Bone marrow (tissue), 2 donors: ENCODE data around the gene ESR1.
"Not testable (repeated sequence)": the region's sequence is repeated elsewhere in the genome, so short reads cannot be mapped to it uniquely, and the experiment has no call there.

Experiments used
- DNase-seq, 2 donors: peaks; one replicate each; lab custom pipeline; 2025; lab: John Stamatoyannopoulos, UW

The ESR1 gene

DNA sequence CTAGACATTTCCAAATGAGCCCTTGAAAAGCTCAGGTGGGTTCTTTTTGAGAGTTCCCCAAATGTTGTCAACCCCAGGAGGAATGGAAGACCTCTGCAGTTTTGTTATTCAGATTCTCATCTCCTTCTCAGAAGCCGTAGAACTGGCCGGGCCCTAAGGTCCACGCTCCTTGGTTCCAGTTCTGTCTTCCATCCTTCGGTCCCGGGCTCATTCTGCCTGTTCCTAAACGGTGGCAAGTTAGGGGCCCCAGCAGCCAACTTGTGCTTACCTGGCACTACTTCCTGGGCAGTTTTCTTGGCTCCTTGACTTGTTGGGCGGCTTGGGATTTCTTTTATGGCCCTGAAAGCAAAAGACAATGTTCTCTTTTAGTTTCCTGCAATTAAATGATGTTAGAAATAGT, 6.4 kb downstream of the ESR1 start:
- no peak for DNase-seq

DNA sequence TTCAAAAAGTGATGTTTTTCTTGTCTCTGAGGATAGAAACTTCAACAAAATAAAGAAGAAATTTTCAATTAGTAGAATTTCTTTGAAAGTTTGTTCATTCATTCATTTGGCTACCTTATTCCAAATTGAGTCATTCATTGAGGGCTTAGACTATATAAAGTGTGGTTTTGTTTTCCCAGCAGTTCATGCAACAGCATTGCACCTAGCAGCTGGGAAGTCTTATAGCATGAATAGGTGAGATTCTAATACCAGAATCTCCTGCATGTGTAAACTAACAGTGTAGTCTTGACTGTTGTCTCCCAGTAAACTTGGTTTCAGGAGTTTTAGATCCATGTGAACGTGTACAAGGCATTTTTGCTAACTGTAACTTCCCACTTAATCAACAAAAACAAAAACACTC, 7.1 kb downstream of the ESR1 start:
- DNase-seq, result no peak

DNA sequence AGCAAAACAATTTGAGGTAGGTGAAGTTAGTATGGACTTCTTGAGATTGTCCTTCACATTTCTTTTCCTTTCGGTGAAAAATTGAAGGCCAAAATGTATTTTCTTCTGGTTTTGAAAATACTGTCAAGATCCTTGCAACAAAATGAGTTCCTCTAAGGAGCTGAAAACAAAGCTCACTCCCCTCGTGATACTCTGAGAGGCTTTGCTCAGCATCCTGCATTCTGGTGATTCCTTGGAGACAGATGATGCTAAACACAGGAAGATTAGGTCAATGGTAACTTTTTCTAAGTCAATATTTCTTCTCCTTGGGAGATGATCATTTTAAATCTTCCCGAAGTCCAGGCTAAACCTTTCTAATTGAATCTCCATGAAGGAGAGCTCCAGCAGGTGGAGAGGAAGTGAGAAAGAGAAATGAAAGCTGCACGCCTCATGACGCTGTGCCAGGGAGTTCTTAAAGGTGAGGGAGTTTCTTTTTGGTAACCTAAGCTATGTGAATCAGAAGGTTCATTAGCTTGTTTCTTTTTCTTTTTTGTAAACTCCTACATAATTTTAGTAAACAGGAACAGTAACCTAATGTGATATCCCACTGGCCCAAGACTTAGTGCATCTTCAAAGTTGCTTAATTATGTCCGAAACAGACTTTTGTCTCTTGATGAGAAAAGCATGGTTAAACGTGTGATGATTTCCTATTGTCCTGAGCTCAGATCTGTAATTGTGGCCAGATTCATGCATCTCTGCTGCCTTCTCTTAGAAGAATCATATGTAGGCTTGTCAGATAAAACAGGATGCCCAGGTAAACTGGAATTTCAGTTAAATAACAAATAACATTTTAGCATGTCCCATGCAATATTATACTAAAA, 15.0 kb downstream of the ESR1 start:
- DNase-seq, result no peak

DNA sequence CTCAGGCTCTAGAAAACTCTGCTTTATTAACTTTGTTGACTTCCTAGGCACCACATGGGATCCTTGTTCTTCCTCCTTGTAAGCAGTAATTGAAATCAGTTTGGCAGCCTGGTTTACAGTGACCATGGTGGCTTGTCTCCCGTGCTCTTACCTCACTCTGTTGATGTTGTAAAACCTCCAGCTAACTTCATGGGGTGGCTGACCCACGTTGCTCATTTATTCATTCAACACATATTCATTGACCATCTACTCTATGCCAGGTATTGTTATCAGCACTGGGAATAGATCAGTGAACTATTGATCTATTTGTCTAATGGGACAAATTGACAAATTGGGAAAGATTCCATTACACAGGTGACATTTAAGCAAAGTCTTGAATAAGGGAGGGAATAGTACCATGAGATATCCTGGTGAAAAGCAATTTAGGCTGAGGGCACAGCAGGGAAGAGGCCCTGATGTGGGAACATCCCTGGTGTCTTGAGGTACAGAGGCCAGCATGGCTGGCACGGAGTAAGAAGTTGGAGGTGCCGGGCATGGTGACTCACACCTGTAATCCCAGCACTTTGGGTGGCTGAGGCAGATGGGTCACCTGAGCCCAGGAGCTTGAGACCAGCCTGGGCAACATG, 19.1 kb downstream of the ESR1 start:
- no peak for DNase-seq

DNA sequence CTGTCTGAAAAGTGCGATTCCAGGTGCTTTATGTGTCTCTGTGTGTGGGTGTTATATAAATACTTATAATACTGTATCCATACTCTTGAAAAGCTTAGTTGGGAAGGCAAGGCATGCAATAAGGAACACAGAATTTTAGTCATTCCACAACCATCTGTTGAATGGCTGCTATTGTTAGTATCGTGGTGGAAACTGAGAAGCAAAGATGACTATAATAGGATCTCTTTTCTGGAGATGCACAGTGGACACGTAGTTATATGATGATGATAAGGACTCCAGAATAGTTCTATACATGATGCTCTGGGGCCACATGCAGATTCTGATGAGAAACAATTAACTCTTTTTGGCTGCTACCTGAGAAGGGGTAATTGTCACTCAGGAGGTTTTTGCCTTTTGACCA, 25.2 kb downstream of the ESR1 start:
- no peak for DNase-seq

DNA sequence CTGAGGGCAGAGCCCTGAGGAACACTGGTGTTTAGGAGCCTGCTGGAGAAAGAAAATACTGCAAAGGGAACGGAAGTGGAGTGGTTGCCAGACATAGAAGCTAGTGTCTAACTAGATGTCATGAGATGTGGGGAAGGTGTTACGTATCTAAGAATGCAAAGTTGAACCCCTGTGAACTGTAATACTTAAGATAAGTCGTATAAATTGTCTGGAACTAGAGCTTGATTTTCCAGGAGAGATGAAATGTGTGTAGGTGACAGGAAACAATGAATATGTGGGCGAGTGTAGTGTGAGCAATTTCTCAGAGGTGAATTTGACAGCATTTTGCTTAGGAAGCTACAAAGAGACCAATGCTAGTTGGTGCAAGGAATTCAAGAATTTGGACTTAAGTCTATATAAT, 27.9 kb downstream of the ESR1 start:
- no peak for DNase-seq

DNA sequence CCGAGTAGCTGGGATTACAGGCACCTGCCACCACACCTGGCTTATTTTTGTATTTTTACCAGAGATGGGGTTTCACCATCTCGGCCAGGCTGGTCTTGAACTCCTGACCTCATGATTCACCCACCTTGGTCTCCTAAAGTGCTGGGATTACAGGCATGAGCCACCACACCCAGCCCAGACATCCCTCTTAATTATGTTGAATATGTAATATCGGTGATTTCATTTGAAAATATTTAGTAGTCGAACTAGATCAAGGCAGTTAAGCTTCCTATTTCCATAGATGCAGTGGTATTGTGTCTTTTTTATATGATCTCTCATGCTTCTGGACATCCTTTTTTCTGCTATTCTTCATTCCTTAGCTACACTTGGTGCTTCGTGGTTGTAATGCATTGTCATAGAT, 29.7 kb downstream of the ESR1 start:
- no peak for DNase-seq

DNA sequence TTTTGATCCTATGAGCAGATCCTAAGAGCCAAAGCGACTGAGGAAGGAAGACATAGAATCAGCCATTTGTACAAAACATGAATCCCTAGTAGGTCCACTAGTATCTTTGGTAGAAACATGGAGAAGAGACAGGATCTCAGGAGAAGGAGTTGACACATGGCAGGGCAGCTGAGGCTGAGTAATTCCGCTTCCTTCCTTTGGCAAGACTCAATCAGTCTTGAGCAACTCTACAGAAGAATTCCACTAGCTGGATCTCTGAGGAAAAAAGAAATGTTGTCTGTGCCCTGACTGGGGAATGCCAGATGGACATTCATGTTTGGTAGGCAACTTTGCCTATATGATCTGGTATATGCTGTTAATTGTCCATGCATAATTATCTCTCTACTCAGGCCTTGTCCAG, 35.3 kb downstream of the ESR1 start:
- DNase-seq, result no peak

DNA sequence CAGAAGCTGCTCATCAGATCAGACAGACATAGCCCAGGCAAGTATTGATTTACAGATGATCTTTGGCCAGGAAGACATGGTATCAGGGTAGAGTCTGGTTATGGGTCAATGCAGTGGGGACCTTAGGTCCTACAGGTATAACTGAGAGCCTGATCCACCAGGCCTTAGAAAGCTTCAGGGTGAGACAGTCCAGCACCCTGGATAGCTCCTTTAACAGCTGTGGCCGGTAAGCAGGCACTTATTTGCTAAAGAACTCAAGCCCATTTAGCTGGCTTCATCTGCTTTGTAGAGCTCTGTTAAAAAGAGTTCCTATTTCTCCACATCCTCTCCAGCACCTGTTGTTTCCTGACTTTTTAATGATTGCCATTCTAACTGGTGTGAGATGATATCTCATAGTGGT, 39.6 kb downstream of the ESR1 start:
- no peak for DNase-seq

DNA sequence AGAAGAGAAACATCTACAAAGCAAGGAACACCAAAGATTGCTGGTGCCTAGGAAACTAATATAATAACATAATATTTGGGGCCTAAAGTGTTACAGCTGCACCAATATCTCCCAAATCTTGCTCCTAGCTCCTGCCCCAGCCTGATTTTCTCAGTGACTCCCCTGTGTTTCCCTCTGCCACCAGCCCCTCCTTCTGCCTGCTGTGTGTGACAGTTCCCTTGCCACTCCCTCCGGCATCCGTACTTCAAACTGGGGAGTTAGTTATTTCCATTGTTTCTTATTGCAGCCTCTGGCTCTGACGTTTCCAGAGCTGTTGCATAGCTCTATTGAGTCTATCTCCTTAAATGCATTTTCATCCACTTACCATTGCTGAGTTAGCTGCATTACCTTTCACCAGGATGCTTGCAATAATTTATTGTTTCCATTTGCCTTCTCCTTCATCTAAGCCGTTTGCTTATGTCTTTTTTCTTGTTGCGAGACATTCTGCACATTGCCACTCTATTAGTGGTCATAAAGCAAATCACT, 43.1 kb downstream of the ESR1 start:
- DNase-seq, result no peak

DNA sequence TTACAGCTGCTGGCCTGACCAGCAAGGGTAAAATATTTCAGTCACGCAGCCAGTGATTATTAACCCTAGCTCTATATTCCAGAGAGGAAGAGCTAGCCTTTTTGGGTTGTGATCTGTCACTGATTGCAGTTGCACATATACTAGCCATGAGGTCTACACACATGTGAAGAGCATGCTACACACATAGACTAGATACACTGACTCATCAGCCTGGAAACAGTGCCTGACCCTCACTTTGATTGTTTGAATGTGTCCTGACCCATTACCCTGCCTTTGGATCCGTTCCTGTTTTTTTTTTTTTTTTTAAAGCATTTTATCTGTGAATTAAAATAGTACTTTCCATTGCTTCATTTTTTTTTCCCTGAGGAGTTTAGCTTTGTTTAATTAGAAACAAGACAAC, 50.8 kb downstream of the ESR1 start:
- no peak for DNase-seq

DNA sequence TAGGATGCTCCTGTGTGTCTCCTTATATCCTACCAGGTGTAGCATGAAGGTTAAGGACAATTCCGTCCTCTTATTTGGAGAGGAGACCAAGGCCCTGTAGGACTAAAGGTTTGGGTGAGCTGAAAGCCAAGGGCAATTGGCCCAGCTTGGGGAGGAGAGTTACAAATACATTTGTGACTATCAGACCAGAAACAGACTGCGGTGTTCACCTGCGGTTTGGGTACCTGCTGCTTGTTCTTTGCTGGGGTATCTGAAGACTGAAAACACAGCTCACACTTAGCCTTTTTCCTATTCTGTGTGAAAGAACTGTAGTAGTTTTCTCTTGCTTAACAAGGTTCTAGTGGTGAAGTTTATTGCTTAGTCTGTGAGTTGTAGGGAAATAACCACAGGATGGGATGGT, 55.0 kb downstream of the ESR1 start:
- no peak for DNase-seq

DNA sequence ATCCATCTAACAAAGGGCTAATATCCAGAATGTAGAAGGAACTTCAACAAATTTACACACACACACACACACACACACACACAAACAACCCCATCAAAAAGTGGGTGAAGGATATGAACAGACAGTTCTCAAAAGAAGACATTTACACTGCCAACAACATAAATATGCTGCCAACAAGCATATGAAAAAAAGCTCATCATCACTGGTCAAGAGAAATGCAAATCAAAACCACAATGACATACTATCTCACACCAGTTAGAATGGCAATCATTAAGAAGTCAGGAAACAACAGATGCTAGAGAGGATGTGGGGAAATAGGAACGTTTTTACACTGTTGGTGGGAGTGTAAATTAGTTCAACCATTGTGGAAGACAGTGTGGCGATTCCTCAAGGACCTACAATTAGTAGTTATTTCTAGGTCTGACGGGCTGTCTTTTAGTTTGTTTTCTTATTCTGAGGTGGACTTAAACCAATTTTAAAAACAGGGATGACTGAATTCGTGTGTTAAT, 59.9 kb downstream of the ESR1 start:
- DNase-seq, result not testable (repeated sequence)

DNA sequence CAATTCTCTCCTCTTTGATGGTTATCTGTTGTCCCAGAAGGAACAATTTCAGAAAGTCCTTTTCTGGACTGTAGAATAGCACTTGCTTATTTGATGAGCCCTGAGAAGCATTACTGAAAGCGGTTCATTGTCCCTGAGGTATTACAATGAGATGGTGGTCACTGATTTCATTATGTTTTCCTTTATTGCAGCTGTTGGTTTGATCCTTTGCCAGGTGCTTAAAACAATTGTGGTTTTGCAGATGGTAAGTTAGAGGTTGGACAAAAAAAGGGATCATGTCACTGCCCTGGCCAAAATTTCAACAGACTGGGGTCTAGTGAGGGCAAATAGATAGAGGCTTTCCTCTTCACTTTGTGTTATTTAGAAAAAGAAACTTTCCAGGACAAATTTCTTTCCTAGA, 61.9 kb downstream of the ESR1 start:
- DNase-seq, result no peak

DNA sequence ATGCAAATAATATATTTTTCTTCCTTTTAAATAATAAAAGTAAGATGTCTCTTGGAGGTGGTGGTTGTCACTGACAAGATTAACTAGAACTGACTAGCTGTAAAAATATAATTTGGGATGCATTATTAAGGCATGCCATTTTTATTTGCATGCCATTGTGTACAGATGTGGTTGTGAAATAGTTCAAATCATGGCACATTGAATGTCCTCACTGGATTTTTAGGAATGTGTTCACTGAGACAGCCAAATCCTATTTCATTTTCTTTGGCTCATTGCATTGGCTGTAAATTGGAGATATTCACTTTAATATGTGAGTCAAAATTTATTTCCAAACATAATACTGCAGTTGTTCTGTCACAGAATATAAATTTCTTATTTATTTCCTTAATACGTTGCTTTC, 62.3 kb downstream of the ESR1 start:
- DNase-seq, result no peak

DNA sequence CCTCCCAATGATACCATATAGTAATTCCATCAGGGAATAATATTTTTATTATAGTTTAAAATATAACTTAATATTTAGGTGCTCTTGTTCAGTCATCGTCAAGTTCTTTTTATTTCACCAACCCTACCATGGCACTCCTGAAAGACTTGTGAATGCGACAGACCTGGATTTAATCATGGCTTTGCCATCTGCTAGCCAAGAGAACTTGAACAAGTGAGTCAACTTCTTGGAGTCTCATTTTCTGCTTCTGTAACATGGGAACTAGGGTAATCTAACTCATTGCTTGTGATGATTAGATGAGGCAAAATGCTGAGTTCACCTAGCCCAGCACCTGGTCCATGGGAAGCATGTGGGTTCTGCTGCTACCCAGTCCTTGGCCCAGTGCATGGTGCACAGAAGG, 62.9 kb downstream of the ESR1 start:
- no peak for DNase-seq

DNA sequence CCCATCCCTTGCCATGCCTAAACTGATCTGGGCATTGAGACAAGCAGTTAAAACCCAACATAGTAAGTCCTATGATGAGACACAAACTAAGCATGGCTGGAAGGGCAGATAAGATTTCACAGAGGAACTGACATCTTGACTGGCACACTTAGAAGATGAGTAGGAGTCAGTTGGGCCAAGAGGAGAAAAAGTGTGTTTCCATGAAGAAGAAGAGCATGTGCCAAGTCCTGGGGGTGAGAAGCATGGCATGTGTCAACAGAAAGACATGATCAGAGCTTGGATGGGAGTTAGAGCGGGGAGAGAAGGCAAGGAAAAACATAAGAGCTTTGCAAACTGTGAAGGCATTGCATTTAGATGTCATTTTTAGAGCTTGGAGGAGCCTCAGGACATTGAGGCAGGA, 68.0 kb downstream of the ESR1 start:
- DNase-seq, result no peak

DNA sequence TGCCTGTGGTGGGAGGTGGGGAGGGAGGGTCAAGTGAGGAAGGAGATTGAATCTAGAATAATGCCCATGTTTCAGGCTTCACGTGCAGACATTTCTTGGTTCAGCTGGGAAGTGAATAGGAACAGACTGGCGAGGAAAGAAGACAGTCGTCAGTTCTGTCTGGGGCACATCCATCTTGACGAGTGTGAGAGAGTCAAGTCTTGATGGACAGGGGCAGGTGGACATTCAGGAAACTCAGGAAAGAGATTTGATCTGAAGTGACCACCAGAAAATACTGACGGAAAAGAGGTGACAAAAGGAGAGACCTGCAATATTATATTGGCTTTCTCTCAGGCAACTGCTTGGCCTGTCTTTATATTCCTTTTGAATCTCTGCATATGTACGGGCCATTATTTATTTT, 68.6 kb downstream of the ESR1 start:
- DNase-seq, result no peak

DNA sequence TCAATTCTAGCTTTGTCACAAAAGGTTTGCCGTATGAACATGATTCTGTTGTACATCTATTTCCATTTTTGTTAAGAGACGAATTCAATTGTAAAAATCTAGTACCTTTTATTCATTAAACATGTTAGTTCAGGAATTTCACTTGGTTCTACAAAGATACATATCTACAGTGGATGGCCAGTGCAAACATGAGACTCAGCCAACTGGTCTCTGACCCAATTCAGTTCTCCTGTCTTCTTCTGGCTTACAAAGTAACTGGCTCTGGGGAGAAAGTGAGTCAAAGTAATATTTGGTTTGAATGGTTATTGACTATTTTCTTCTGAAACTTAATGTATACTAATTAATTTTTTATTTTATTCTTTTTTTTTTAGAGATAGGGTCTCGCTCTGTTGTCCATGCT, 70.0 kb downstream of the ESR1 start:
- no peak for DNase-seq

DNA sequence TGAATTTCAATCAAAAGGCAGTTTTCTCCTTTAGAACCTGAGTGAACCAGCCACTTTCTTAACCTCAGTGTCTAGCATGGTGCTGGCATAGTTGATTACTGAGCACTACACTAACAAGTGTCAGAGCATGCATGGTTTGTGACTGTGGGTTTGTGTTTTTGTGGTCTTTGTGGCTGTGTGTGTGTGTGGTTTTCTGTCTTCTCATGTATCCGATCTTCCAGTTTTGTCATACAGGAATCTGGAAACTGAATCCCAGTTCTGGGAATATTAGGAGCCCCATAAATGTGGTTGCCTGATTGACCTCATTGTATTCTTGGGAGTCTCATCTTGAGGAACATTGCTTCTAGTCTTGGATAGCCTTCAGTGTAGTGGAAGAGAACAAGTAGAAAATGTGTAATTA, 73.7 kb downstream of the ESR1 start:
- no peak for DNase-seq

DNA sequence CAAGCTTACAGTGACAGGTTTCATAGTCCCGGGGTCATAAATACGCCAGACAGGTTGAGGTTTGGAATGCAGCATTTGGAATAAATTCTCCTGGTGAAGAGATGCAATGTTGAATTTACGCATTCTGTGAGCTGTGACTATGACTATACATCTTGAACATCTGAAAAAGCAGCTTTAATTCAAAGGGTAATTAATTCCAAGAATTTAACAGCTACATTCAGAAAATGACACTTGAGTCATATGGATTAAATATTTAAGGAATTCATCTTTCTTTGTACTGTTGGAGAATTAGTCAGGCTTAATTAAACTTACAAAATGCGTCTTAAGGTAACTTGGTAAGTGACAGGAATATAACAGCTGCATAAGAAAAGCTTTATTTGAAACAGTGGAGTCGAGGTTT, 74.7 kb downstream of the ESR1 start:
- no peak for DNase-seq

DNA sequence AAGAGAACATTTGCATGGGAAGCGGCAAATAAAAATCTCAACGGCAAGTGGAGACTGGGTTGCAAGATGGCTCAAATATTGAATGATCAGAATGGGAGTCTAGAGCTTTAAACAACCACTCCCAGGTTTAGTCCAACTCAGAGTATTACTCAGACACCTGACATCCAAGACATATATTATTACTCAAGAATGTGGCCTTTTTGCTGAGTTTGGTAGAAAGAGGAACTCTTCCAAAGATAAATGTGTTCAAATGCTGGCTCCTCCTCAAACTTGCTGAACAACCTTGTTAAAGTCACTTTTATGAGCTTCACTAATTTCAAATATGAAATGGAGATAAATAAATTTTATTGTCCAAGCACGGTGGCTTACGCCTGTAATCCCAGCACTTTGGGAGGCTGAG, 77.8 kb downstream of the ESR1 start:
- no peak for DNase-seq

DNA sequence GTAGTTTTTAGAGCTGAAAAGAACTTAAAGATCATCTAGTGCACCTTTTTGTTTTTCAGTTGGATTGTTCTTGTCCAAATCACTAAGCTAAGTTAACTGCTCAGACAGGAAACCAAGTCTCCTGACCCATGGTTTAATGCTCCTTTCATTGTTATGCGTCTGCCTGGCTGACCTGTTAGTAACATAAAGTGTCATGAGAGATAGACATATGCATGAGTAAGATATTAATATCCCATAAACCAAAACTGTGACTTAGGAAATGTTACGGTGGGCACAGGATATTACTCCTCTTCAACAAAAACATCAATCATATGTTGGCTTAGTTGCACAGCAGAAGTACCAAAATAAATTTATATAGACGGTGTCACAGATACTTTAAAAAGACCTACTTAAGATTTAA, 84.0 kb downstream of the ESR1 start:
- DNase-seq, result no peak
